Measurements from ENCODE around the gene SC5D. TPM values are rescaled to one million over a fixed set of nuclear protein-coding genes. Genes with fewer than 3 reads are reported as not detected.
A peak's percentile ranks its signal among the peaks of the same experiment; 100 is the strongest.

The SC5D gene
- total RNA-seq, 1 experiment from 2014 or later = 126 TPM

DNA sequence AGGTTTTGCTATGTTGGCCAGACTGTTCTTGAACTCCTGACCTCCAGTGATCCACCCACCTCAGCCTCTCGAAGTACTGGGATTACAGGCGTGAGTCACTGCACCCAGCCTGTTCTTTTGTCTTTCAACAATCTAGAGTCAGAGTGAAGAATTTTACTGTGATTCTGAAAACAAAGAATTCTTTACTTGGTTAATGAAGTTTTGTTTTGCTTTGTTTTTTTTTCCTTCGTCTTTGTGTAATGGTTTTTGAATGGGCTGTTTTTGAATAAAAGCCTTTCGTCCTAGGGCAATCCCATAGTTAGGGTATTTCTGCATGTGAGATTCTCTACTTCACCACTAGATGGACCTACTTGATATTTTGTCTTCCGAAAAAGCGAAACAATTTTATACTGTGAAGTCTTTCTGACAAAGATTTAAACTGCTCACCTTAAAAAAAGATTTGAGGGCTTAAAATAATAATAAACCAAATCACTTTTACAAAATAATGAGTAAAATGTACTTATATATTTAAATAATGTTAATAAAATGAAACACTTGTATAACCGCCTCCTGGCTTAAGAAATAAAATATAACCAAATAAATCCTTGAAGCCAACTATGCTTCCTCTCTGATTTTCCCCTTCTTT is 43.4 kb upstream of the SC5D start:
- intact Hi-C loops (cut with micrococcal nuclease; ENCODE audit: unreplicated experiment) = loop anchor here (1.0 to 2.0 kb wide), 3 partner anchors 43 to 342 kb away; partner anchors contain the start of gene SC5D
- no peaks in the 10 kb centered on the region for H3K27me3 Mint-ChIP-seq (ENCODE audit: insufficient read depth, unreplicated experiment)
- H3K4me3 Mint-ChIP-seq (ENCODE audit: unreplicated experiment) = no peak overlapping the region
- BruUV-seq (replicated peaks) = no TSS peak
- CTCF ChIA-PET = interaction anchor here (0.6 to 2.4 kb wide), 2 partner anchors 43 to 589 kb away, joined by 4 to 14 read pairs; partner anchors contain the start of gene SC5D
- no peak overlapping the region for H3K27ac Mint-ChIP-seq (ENCODE audit: unreplicated experiment)
- Histone ChIP-seq H3K27me3 (replicated peaks; ENCODE audit: control insufficient read depth, insufficient read depth, low read length) (no peaks in the 10 kb centered on the region), H3K9me3 (no peaks in the 10 kb centered on the region), H3K36me3 (ENCODE audit: control insufficient read depth, insufficient read depth, low read length) (no peaks in the 10 kb centered on the region), H3K4me1 (peaks cover 11% of the 10 kb centered on the region), H3K4me3 (ENCODE audit: low read depth, low read length) (no peak overlapping the region)
- peak in 1 of 2 experiments; percentile 37 for DNase-seq
- H3K9me3 Mint-ChIP-seq (ENCODE audit: unreplicated experiment) = peaks cover 4% of the 10 kb centered on the region
- TF ChIP-seq, protein P1, sequence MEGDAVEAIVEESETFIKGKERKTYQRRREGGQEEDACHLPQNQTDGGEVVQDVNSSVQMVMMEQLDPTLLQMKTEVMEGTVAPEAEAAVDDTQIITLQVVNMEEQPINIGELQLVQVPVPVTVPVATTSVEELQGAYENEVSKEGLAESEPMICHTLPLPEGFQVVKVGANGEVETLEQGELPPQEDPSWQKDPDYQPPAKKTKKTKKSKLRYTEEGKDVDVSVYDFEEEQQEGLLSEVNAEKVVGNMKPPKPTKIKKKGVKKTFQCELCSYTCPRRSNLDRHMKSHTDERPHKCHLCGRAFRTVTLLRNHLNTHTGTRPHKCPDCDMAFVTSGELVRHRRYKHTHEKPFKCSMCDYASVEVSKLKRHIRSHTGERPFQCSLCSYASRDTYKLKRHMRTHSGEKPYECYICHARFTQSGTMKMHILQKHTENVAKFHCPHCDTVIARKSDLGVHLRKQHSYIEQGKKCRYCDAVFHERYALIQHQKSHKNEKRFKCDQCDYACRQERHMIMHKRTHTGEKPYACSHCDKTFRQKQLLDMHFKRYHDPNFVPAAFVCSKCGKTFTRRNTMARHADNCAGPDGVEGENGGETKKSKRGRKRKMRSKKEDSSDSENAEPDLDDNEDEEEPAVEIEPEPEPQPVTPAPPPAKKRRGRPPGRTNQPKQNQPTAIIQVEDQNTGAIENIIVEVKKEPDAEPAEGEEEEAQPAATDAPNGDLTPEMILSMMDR (IDR thresholded peaks at IDR 0.05; ENCODE audit: insufficient read depth in 1 of 2, low read depth in 1 of 2, low read length in 1 of 2, severe bottlenecking in 1 of 2, unreplicated experiment in 1 of 2) = peak; percentile 69 to 94
- POLR2A ChIA-PET = no interaction called here
- no peaks in the 10 kb centered on the region for H3K36me3 Mint-ChIP-seq (ENCODE audit: insufficient read depth, unreplicated experiment)
- H3K4me1 Mint-ChIP-seq (ENCODE audit: low read depth, unreplicated experiment) = peaks cover 18% of the 10 kb centered on the region

DNA sequence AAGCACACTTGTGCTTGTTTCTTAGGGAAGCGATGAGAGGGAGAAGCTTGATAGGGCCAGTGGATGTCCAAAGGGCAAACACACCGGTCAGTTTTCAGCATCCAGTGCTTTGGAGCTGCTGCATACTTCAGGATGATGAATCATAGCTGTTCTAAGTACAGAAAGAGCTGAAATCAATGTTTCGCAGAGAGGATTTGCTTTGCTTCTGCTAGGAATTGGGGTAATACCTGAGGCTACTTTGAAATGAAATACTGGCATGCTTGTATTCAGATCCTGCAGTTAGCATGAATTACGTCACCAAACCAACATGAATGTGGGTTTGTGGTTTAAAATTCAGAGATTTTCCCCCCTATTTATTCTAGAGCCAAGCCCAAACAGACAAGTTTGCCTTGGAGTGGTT is 41.7 kb upstream of the SC5D start:
- H3K9me3 ChIP-seq = no peaks in the 10 kb centered on the region; the same call in 1 of the 2 replicates
- TF ChIP-seq, protein P1 (IDR thresholded peaks at IDR 0.05; ENCODE audit: insufficient read depth in 1 of 2, low read depth in 1 of 2, low read length in 1 of 2, severe bottlenecking in 1 of 2, unreplicated experiment in 1 of 2) = no peak
- no peaks in the 10 kb centered on the region for H3K27me3 ChIP-seq (replicated peaks; ENCODE audit: control insufficient read depth, insufficient read depth, low read length)
- H3K4me3 ChIP-seq (ENCODE audit: low read depth, low read length) = no peak overlapping the region
- H3K4me1 ChIP-seq = peaks cover 11% of the 10 kb centered on the region
- DNase-seq = peak; percentile 27 to 58
- Mint-ChIP-seq H3K27me3 (ENCODE audit: insufficient read depth, unreplicated experiment) (no peaks in the 10 kb centered on the region), H3K4me1 (ENCODE audit: low read depth, unreplicated experiment) (peaks cover 18% of the 10 kb centered on the region), H3K36me3 (ENCODE audit: insufficient read depth, unreplicated experiment) (no peaks in the 10 kb centered on the region), H3K27ac (ENCODE audit: unreplicated experiment) (no peak overlapping the region), H3K4me3 (ENCODE audit: unreplicated experiment) (no peak overlapping the region), H3K9me3 (ENCODE audit: unreplicated experiment) (peaks cover 12% of the 10 kb centered on the region)
- no peaks in the 10 kb centered on the region for H3K36me3 ChIP-seq (ENCODE audit: control insufficient read depth, insufficient read depth, low read length)
- intact Hi-C loops (cut with micrococcal nuclease; ENCODE audit: unreplicated experiment) = no loop called here
- no TSS peak for BruUV-seq (replicated peaks)
- POLR2A ChIA-PET = no interaction called here
- CTCF ChIA-PET = interaction anchor here (0.5 to 2.4 kb wide), 4 partner anchors 41 to 341 kb away, joined by 3 to 14 read pairs (median 5); partner anchors contain the start of gene SC5D

DNA sequence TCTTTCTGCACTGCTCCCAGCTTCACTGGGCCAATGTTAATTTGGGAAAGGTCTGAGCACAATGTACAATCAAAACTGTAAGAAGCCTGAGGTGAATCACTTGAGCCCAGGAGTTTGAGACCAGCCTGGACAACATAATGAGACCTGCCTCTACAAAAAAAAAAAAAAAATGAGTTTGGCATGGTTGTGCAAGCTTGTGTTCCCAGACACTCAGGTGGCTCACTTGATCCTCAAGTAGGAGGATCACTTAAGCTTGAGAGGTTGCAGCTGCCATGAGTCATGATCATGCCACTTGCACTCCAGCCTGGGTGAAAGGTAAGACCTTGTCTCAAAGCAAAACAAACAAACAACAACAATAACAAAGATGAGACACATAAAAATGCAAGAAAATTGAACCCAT is 38.6 kb upstream of the SC5D start:
- Mint-ChIP-seq H3K27ac (ENCODE audit: unreplicated experiment) (no peak overlapping the region), H3K27me3 (ENCODE audit: insufficient read depth, unreplicated experiment) (no peaks in the 10 kb centered on the region), H3K9me3 (ENCODE audit: unreplicated experiment) (peaks cover 12% of the 10 kb centered on the region), H3K36me3 (ENCODE audit: insufficient read depth, unreplicated experiment) (no peaks in the 10 kb centered on the region), H3K4me3 (ENCODE audit: unreplicated experiment) (no peak overlapping the region), H3K4me1 (ENCODE audit: low read depth, unreplicated experiment) (peaks cover 36% of the 10 kb centered on the region)
- Histone ChIP-seq H3K27me3 (replicated peaks; ENCODE audit: control insufficient read depth, insufficient read depth, low read length) (no peaks in the 10 kb centered on the region), H3K4me1 (peaks cover 32% of the 10 kb centered on the region), H3K4me3 (ENCODE audit: low read depth, low read length) (no peak overlapping the region), H3K36me3 (ENCODE audit: control insufficient read depth, insufficient read depth, low read length) (no peaks in the 10 kb centered on the region), H3K9me3 (no peaks in the 10 kb centered on the region; the same call in 1 of the 2 replicates)
- TF ChIP-seq, protein P1 (IDR thresholded peaks at IDR 0.05; ENCODE audit: insufficient read depth in 1 of 2, low read depth in 1 of 2, low read length in 1 of 2, severe bottlenecking in 1 of 2, unreplicated experiment in 1 of 2) = no peak
- intact Hi-C loops (cut with micrococcal nuclease; ENCODE audit: unreplicated experiment) = no loop called here
- no peak for DNase-seq
- no TSS peak for BruUV-seq (replicated peaks)
- ChIA-PET CTCF (no interaction called here), POLR2A (no interaction called here)
